ENCODE data around the gene KIF6. TPM values are rescaled to one million over a fixed set of nuclear protein-coding genes. Genes with fewer than 3 reads are reported as not detected.

The KIF6 gene
- total RNA-seq, 1 experiment from 2014 or later = not detected

DNA sequence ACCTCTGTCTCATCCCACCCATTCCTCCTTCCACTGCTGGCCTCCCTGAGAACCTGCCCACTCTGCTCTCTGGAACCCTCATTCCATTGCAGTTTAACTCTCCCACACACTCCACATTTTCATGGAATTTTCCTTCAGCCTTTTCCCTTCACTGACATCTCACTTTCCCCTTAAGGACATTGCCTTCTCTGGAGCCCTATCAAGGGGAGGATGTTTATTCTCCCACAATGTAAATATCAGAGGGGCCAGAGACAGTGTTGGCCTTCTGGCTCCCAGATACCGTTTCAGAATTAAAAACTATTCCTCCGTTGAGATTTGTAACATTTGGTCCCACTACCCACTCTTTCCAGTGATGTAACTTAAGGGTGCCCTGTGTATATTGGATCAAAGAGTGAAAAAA, 203.2 kb downstream of the KIF6 start:
- H3K9me3 ChIP-seq (ENCODE audit: control insufficient read depth, insufficient read depth, low read depth, low read length) = no peaks in the 10 kb centered on the region
- BruUV-seq (replicated peaks) = no TSS peak
- no peak for DNase-seq (ENCODE audit: low read depth, low spot score)
- POLR2A ChIA-PET = no interaction called here
- H3K27me3 ChIP-seq (ENCODE audit: control insufficient read depth, insufficient read depth, low read length) = no peaks in the 10 kb centered on the region
- no peaks in the 10 kb centered on the region for H3K36me3 ChIP-seq (ENCODE audit: control insufficient read depth, insufficient read depth, low read length)
- intact Hi-C loops (cut with micrococcal nuclease; ENCODE audit: unreplicated experiment) (no loop called here), in situ Hi-C loops (cut with HindIII; ENCODE audit: low pct_unique_long_range_greater_than_20kb, low sequenced_read_pairs) (no loop called here)
- no peak for ATAC-seq
- no peak overlapping the region for H3K27ac ChIP-seq (ENCODE audit: low read length)
- no peaks in the 10 kb centered on the region for H3K4me1 ChIP-seq (ENCODE audit: control insufficient read depth, insufficient read depth, low read length)
- CTCF ChIA-PET = no interaction called here
- TF ChIP-seq TCF7L2 (IDR thresholded peaks at IDR 0.05; ENCODE audit: low read depth, low read length) (no peak), POLR2AphosphoS5 (IDR thresholded peaks at IDR 0.05; ENCODE audit: low read depth, low read length) (no peak), SIN3A (IDR thresholded peaks at IDR 0.05; ENCODE audit: borderline replicate concordance, insufficient read depth, low read depth, low read length) (no peak)
- TF ChIP-seq, protein P1, sequence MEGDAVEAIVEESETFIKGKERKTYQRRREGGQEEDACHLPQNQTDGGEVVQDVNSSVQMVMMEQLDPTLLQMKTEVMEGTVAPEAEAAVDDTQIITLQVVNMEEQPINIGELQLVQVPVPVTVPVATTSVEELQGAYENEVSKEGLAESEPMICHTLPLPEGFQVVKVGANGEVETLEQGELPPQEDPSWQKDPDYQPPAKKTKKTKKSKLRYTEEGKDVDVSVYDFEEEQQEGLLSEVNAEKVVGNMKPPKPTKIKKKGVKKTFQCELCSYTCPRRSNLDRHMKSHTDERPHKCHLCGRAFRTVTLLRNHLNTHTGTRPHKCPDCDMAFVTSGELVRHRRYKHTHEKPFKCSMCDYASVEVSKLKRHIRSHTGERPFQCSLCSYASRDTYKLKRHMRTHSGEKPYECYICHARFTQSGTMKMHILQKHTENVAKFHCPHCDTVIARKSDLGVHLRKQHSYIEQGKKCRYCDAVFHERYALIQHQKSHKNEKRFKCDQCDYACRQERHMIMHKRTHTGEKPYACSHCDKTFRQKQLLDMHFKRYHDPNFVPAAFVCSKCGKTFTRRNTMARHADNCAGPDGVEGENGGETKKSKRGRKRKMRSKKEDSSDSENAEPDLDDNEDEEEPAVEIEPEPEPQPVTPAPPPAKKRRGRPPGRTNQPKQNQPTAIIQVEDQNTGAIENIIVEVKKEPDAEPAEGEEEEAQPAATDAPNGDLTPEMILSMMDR (IDR thresholded peaks at IDR 0.05) = no peak
- TF ChIP-seq, protein P2, sequence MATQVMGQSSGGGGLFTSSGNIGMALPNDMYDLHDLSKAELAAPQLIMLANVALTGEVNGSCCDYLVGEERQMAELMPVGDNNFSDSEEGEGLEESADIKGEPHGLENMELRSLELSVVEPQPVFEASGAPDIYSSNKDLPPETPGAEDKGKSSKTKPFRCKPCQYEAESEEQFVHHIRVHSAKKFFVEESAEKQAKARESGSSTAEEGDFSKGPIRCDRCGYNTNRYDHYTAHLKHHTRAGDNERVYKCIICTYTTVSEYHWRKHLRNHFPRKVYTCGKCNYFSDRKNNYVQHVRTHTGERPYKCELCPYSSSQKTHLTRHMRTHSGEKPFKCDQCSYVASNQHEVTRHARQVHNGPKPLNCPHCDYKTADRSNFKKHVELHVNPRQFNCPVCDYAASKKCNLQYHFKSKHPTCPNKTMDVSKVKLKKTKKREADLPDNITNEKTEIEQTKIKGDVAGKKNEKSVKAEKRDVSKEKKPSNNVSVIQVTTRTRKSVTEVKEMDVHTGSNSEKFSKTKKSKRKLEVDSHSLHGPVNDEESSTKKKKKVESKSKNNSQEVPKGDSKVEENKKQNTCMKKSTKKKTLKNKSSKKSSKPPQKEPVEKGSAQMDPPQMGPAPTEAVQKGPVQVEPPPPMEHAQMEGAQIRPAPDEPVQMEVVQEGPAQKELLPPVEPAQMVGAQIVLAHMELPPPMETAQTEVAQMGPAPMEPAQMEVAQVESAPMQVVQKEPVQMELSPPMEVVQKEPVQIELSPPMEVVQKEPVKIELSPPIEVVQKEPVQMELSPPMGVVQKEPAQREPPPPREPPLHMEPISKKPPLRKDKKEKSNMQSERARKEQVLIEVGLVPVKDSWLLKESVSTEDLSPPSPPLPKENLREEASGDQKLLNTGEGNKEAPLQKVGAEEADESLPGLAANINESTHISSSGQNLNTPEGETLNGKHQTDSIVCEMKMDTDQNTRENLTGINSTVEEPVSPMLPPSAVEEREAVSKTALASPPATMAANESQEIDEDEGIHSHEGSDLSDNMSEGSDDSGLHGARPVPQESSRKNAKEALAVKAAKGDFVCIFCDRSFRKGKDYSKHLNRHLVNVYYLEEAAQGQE (IDR thresholded peaks at IDR 0.05; ENCODE audit: insufficient read depth in 1 of 2, low read depth in 2 of 2, low read length in 1 of 2) = no peak
- H3K4me3 ChIP-seq (ENCODE audit: low read depth in 2 of 2, low read length in 2 of 2) = no peak overlapping the region

GRCh38 chr6:39520916-39521315, 204.3 kb downstream of the KIF6 start:
- H3K4me1 ChIP-seq (ENCODE audit: control insufficient read depth, insufficient read depth, low read length) = no peaks in the 10 kb centered on the region
- no peak overlapping the region for H3K4me3 ChIP-seq (ENCODE audit: low read depth in 2 of 2, low read length in 2 of 2)
- no peak for DNase-seq (ENCODE audit: low read depth, low spot score)
- no peaks in the 10 kb centered on the region for H3K27me3 ChIP-seq (ENCODE audit: control insufficient read depth, insufficient read depth, low read length)
- no peak overlapping the region for H3K27ac ChIP-seq (ENCODE audit: low read length)
- BruUV-seq (replicated peaks) = no TSS peak
- intact Hi-C loops (cut with micrococcal nuclease; ENCODE audit: unreplicated experiment) = no loop called here
- H3K36me3 ChIP-seq (ENCODE audit: control insufficient read depth, insufficient read depth, low read length) = no peaks in the 10 kb centered on the region
- POLR2A ChIA-PET = no interaction called here
- CTCF ChIA-PET = no interaction called here
- TF ChIP-seq, protein P2 (IDR thresholded peaks at IDR 0.05; ENCODE audit: insufficient read depth in 1 of 2, low read depth in 2 of 2, low read length in 1 of 2) = no peak
- TF ChIP-seq POLR2AphosphoS5 (IDR thresholded peaks at IDR 0.05; ENCODE audit: low read depth, low read length) (no peak), TCF7L2 (IDR thresholded peaks at IDR 0.05; ENCODE audit: low read depth, low read length) (no peak), SIN3A (IDR thresholded peaks at IDR 0.05; ENCODE audit: borderline replicate concordance, insufficient read depth, low read depth, low read length) (no peak)
- TF ChIP-seq, protein P1 (IDR thresholded peaks at IDR 0.05) = no peak
- in situ Hi-C loops (cut with HindIII; ENCODE audit: low pct_unique_long_range_greater_than_20kb, low sequenced_read_pairs) = no loop called here
- H3K9me3 ChIP-seq (ENCODE audit: control insufficient read depth, insufficient read depth, low read depth, low read length) = no peaks in the 10 kb centered on the region
- ATAC-seq = no peak

Measured in Panc1 (cell line).